ENCODE data around the gene CDCA3. TPM values are rescaled to one million over a fixed set of nuclear protein-coding genes. Genes with fewer than 3 reads are reported as not detected.
"Not testable (repeated sequence)": the region's sequence is repeated elsewhere in the genome, so short reads cannot be mapped to it uniquely, and the experiment has no call there.

The CDCA3 gene
- total RNA-seq, 4 donors from 2014 or later: 4.8 to 8.9 (median 5.9) TPM

- H3K27me3 ChIP-seq: no peaks in the 10 kb centered on the region
- no peak for TF ChIP-seq EP300 (IDR thresholded peaks at IDR 0.05)
- no peak for TF ChIP-seq CTCF (IDR thresholded peaks at IDR 0.05)
- no peak for TF ChIP-seq POLR2A (IDR thresholded peaks at IDR 0.05)
- TF ChIP-seq POLR2AphosphoS5 (IDR thresholded peaks at IDR 0.05): no peak
- H3K27ac ChIP-seq: no peak overlapping the region
- no peak for DNase-seq (ENCODE audit: low spot score in 2 of 2)
- WGBS: 77% methylated on average over 22 of the region's 22 CpGs
- H3K9me3 ChIP-seq: no peaks in the 10 kb centered on the region
- H3K4me1 ChIP-seq: no peaks in the 10 kb centered on the region
- peaks cover 12% of the 10 kb centered on the region for H3K36me3 ChIP-seq
- H3K4me3 ChIP-seq: no peak overlapping the region
These were observed 33.5 kb upstream of the CDCA3 start for GRCh38 chr12:6884539-6884938.

- no peaks in the 10 kb centered on the region for H3K27me3 ChIP-seq
- no peaks in the 10 kb centered on the region for H3K4me1 ChIP-seq
- TF ChIP-seq POLR2AphosphoS5 (IDR thresholded peaks at IDR 0.05) (no peak), POLR2A (IDR thresholded peaks at IDR 0.05) (no peak), EP300 (IDR thresholded peaks at IDR 0.05) (no peak), CTCF (IDR thresholded peaks at IDR 0.05) (no peak)
- H3K27ac ChIP-seq: no peak overlapping the region
- H3K36me3 ChIP-seq: peaks cover 12% of the 10 kb centered on the region
- DNase-seq (ENCODE audit: low spot score in 2 of 2): no peak
- no peak overlapping the region for H3K4me3 ChIP-seq
- 91% methylated on average over 10 of the region's 11 CpGs for WGBS
- H3K9me3 ChIP-seq: no peaks in the 10 kb centered on the region
These were observed 32.6 kb upstream of the CDCA3 start for GRCh38 chr12:6883683-6884082.

GRCh38 chr12:6883252-6883651 is 32.2 kb upstream of the CDCA3 start:
- no peak for DNase-seq (ENCODE audit: low spot score in 2 of 2)
- no peaks in the 10 kb centered on the region for H3K9me3 ChIP-seq
- H3K4me3 ChIP-seq: no peak overlapping the region
- H3K27ac ChIP-seq: no peak overlapping the region
- TF ChIP-seq POLR2AphosphoS5 (IDR thresholded peaks at IDR 0.05) (no peak), POLR2A (IDR thresholded peaks at IDR 0.05) (no peak), EP300 (IDR thresholded peaks at IDR 0.05) (no peak), CTCF (IDR thresholded peaks at IDR 0.05) (no peak)
- H3K36me3 ChIP-seq: peaks cover 12% of the 10 kb centered on the region
- no peaks in the 10 kb centered on the region for H3K4me1 ChIP-seq
- WGBS: 95% methylated on average over 5 of the region's 5 CpGs
- H3K27me3 ChIP-seq: no peaks in the 10 kb centered on the region

GRCh38 chr12:6879824-6880223 is 28.7 kb upstream of the CDCA3 start:
- DNase-seq (ENCODE audit: low spot score in 2 of 2); H3K27ac ChIP-seq: not testable (repeated sequence)
- 92% methylated on average over 11 of the region's 11 CpGs for WGBS

GRCh38 chr12:6874015-6874368 is 22.9 kb upstream of the CDCA3 start:
- H3K36me3 ChIP-seq: peaks cover 21% of the 10 kb centered on the region
- not testable (repeated sequence) for H3K27me3 ChIP-seq; DNase-seq (ENCODE audit: low spot score in 2 of 2); H3K9me3 ChIP-seq
- peak overlapping the region; percentile 82 for H3K27ac ChIP-seq
- H3K4me1 ChIP-seq: peaks cover 49% of the 10 kb centered on the region
- peak overlapping the region; percentile 90 for H3K4me3 ChIP-seq
- 39% methylated on average over 9 of the region's 9 CpGs for WGBS

More at GRCh38 chr12:6879824-6880223, 28.7 kb upstream of the CDCA3 start:
- not testable (repeated sequence) for H3K27me3 ChIP-seq, H3K9me3 ChIP-seq, H3K4me3 ChIP-seq, H3K4me1 ChIP-seq
- H3K36me3 ChIP-seq: peaks cover 15% of the 10 kb centered on the region

GRCh38 chr12:6873094-6874014 is 22.3 kb upstream of the CDCA3 start, which contains the start of gene SPSB2:
Gene SPSB2 (minus strand): TSS chr12:6873303. CDS start chr12:6872901, 402 bp downstream.
- peak within 1 kb of the TSS; percentile 90 for H3K4me3 ChIP-seq
- peak; percentile 98 to 99 for DNase-seq (ENCODE audit: low spot score in 2 of 2)
- TF ChIP-seq POLR2AphosphoS5 (IDR thresholded peaks at IDR 0.05): peak in 1 of 3 donors; percentile 21
- TF ChIP-seq POLR2A (IDR thresholded peaks at IDR 0.05): no peak
- no peak for TF ChIP-seq EP300 (IDR thresholded peaks at IDR 0.05)
- 2% methylated on average over 22 of the region's 66 CpGs for WGBS
- no peaks in the 10 kb centered on the region for H3K9me3 ChIP-seq
- peaks cover 56% of the 10 kb centered on the region for H3K4me1 ChIP-seq
- H3K27ac ChIP-seq: peak within 1 kb of the TSS; percentile 82
- H3K36me3 ChIP-seq: peaks cover 21% of the 10 kb centered on the region
- H3K27me3 ChIP-seq: no peaks in the 10 kb centered on the region

All from suprapubic skin (tissue), 4 donors.